Measurements from ENCODE around the gene ART3. TPM values are rescaled to one million over a fixed set of nuclear protein-coding genes. Genes with fewer than 3 reads are reported as not detected.

The ART3 gene
- total and polyA plus RNA-seq, 12 donors: 38.4 to 250 (median 69.6) TPM

DNA sequence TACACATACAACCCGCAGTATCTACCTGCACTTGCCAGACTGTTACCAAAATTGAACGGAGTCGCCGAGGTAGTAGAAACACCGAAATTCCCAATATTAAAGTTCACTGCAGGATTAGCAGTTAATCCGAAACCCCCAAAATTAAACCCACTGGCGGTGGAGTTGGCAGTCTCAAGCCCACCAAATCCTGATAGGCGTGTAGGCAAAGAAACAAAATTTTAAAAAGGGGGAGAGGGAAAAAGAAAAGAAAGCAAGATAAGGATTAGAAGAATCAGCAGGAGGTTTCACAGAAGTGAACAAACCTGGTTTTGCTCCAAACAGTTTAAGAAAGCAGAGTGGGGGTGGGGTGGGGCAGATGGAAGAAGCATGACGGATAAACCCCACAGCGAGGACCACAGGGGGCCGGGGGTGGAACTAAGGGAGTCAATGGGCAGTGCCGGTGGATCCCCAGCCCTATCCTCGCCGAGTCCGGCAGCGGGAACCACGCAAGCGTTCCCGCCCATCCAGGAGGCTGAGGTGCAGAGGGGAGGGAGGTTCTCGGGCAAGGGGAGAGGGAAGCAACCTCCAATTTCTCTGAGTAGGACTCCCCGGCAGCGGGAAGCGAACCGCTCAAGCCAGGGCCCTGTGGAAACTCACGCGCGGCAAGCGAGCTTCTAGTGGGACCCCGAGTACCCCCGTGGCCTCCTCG is 73.1 kb downstream of the ART3 start:
- no peaks in the 10 kb centered on the region for H3K27me3 ChIP-seq
- intact Hi-C loops (cut with DNase I): loop anchor here in 2 of 10 donors (5.0 kb wide), 3 partner anchors 65 to 155 kb away; partner anchors contain the start of genes SCARB2 (in 1 of the 2) and SDAD1 (in 1 of the 2)
- 0 to 1% methylated on average over 31 of the region's 31 CpGs for WGBS, 2 donors
- DNase-seq: peak; percentile 22 to 39
- peak overlapping the region; percentile 75 to 98 (median 89) for H3K4me3 ChIP-seq
- H3K4me1 ChIP-seq: peaks cover 5 to 37% (median 29%) of the 10 kb centered on the region in 9 donors
- peak; percentile 46 to 81 (median 68) for ATAC-seq
- H3K27ac ChIP-seq: peak overlapping the region in 9 of 10 donors; percentile 83 to 97 (median 90)
- H3K36me3 ChIP-seq: peaks cover 0 to 23% (median 6%) of the 10 kb centered on the region in 9 donors
- TF ChIP-seq, protein P1, sequence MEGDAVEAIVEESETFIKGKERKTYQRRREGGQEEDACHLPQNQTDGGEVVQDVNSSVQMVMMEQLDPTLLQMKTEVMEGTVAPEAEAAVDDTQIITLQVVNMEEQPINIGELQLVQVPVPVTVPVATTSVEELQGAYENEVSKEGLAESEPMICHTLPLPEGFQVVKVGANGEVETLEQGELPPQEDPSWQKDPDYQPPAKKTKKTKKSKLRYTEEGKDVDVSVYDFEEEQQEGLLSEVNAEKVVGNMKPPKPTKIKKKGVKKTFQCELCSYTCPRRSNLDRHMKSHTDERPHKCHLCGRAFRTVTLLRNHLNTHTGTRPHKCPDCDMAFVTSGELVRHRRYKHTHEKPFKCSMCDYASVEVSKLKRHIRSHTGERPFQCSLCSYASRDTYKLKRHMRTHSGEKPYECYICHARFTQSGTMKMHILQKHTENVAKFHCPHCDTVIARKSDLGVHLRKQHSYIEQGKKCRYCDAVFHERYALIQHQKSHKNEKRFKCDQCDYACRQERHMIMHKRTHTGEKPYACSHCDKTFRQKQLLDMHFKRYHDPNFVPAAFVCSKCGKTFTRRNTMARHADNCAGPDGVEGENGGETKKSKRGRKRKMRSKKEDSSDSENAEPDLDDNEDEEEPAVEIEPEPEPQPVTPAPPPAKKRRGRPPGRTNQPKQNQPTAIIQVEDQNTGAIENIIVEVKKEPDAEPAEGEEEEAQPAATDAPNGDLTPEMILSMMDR (IDR thresholded peaks at IDR 0.05): no peak
- H3K9me3 ChIP-seq: no peaks in the 10 kb centered on the region

GRCh38 chr4:76148142-76148865 is 73.8 kb downstream of the ART3 start, which contains the start of gene NUP54:
NUP54 (minus strand) TSS chr4:76148397; CDS start chr4:76148374, 23 bp downstream.
- Histone ChIP-seq H3K27ac (peak within 1 kb of the TSS in 9 of 10 donors; percentile 83 to 97 (median 90)), H3K9me3 (no peaks in the 10 kb centered on the region), H3K4me1 (peaks cover 5 to 37% (median 29%) of the 10 kb centered on the region in 9 donors), H3K36me3 (peaks cover 0 to 16% (median 4%) of the 10 kb centered on the region in 9 donors), H3K4me3 (peak within 1 kb of the TSS; percentile 75 to 98 (median 89)), H3K27me3 (no peaks in the 10 kb centered on the region)
- intact Hi-C loops (cut with DNase I): loop anchor here in 2 of 10 donors (5.0 kb wide), 3 partner anchors 64 to 156 kb away; partner anchors contain the start of genes SCARB2 (in 1 of the 2) and SDAD1 (in 1 of the 2)
- 0 to 1% methylated on average over 47 of the region's 47 CpGs for WGBS, 2 donors
- ATAC-seq (peak; percentile 99 to 100 (median 99)), DNase-seq (peak; percentile 93)
- TF ChIP-seq, protein P1 (IDR thresholded peaks at IDR 0.05): no peak

DNA sequence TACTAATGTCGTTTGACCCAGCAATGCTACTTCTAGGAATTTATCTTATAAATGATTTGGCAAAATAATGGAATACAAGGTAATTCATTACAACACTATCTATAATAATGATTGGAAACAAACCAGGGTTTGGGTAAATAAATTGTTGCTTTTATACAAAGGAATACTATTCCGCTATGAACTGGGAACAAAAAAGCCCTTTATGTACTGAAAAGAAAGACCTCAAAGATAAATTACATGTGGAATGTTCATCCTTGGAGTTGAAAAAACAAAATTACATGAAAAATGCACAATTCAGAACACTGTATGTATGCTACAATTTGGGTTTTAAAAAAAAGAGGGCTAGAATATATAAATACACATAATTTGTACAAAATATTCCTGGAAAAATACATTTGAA is 78.8 kb downstream of the ART3 start:
- H3K27me3 ChIP-seq: no peaks in the 10 kb centered on the region
- no peak for ATAC-seq
- TF ChIP-seq, protein P1 (IDR thresholded peaks at IDR 0.05): no peak
- DNase-seq: no peak
- peaks cover 0 to 21% (median 8%) of the 10 kb centered on the region in 9 donors for H3K4me1 ChIP-seq
- peaks cover 0 to 7% (median 0%) of the 10 kb centered on the region in 9 donors for H3K36me3 ChIP-seq
- no peaks in the 10 kb centered on the region for H3K9me3 ChIP-seq
- intact Hi-C loops (cut with DNase I): no loop called here
- WGBS, 2 donors: 85 to 91% methylated on average over 2 of the region's 2 CpGs
- no peak overlapping the region for H3K27ac ChIP-seq
- no peak overlapping the region for H3K4me3 ChIP-seq

DNA sequence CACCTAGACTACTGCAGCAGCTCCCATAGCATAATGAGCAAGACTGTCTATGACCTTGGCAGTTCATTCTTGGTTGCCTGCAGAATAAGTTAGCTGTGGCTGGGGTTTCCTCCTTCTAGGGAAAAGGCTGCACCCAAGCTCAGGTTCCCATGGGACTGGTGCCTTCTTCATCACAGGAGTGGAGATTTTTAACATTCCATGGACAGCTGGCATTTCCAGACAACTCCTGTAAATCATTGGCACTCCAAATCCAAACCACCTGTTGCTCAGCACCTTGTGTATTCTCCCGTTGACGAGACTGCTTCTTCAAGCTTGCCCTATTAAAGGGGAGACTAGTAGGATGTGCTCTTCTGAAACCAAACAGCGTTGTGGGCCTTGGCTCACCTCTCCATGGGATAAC is 81.5 kb downstream of the ART3 start:
- Histone ChIP-seq H3K4me3 (no peak overlapping the region), H3K4me1 (peaks cover 0 to 7% (median 0%) of the 10 kb centered on the region in 9 donors), H3K27ac (no peak overlapping the region), H3K36me3 (peaks cover 0 to 33% (median 6%) of the 10 kb centered on the region in 9 donors), H3K9me3 (no peaks in the 10 kb centered on the region), H3K27me3 (no peaks in the 10 kb centered on the region)
- intact Hi-C loops (cut with DNase I): no loop called here
- WGBS, 2 donors: 83 to 96% methylated on average over 3 of the region's 3 CpGs
- DNase-seq (no peak), ATAC-seq (no peak)
- TF ChIP-seq, protein P1 (IDR thresholded peaks at IDR 0.05): no peak

Data from heart right ventricle (tissue), 16 donors.